B cell (primary cell): Measurements from ENCODE around the gene RBBP9.

Source experiments
- CTCF ChIP-seq: fragments of 200-600 bp; IDR thresholded peaks from one replicate; pipeline ENCODE4 v1.8.0; 2022; ENCODE audit warnings: antibody characterized with exemption, mild to moderate bottlenecking
- EZH2 ChIP-seq: IDR thresholded peaks from 2 replicates; pipeline ENCODE4 v1.6.1; 2012; ENCODE audit warnings: borderline replicate concordance, low read depth, mild to moderate bottlenecking, moderate library complexity, low read length; ENCODE audit not compliant: insufficient read depth, poor library complexity, severe bottlenecking

- no peak for TF ChIP-seq CTCF
- TF ChIP-seq EZH2, result no peak
Observed at GRCh38 chr20:18477821-18478220, 19.2 kb downstream of the RBBP9 start.
